Fibroblast of gingiva (primary cell): ENCODE data around the gene SMPX.
A peak's percentile ranks its signal among the peaks of the same experiment; 100 is the strongest.

Experiments used
- DNase-seq: peaks from one replicate; pipeline ENCODE4 v3.0.0-alpha.2; 2011; ENCODE audit warnings: low read depth

The SMPX gene

GRCh38 chrX:21744060-21744459 lies 13.9 kb downstream of the SMPX start:
- DNase-seq, result no peak

DNA sequence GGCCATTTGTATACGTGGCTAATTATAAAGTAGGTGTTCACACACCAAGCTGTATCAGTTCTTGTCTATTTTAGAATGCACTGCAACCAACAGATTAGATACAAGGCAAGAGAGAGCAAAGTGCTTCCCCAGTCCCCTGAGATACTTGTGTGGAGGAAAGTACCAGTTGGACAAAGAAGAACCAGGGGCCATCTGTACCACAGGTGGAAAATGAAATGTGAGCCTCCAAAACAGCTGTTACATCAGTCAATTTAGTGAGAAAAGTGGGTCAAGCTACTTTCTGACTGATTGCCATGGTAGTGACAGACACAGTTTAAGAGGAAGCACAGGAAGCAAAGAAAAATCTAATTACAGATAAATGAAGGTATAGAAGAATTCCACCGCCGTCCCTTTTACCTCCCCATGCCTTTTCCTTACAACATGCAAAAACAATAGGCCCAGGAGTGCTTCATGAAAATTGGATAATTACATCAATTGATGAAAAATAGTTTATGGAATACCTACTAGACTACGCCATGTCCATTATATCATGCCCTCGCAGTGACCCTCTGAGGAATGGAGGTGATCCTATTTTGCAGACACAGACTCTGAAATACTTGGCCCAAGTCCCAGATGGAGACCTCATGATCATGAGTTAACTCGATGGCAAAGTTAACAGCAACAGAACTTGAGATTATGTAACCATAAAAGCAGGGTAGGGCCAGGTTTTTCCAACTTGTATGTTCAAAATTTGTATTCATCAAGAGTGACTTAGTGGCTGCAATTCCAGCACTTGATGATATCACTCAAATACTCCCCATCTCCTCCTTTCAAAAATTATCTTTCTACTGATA lies 15.8 kb downstream of the SMPX start:
- DNase-seq, result no peak

GRCh38 chrX:21741364-21741763 lies 16.6 kb downstream of the SMPX start:
- DNase-seq, result no peak

DNA sequence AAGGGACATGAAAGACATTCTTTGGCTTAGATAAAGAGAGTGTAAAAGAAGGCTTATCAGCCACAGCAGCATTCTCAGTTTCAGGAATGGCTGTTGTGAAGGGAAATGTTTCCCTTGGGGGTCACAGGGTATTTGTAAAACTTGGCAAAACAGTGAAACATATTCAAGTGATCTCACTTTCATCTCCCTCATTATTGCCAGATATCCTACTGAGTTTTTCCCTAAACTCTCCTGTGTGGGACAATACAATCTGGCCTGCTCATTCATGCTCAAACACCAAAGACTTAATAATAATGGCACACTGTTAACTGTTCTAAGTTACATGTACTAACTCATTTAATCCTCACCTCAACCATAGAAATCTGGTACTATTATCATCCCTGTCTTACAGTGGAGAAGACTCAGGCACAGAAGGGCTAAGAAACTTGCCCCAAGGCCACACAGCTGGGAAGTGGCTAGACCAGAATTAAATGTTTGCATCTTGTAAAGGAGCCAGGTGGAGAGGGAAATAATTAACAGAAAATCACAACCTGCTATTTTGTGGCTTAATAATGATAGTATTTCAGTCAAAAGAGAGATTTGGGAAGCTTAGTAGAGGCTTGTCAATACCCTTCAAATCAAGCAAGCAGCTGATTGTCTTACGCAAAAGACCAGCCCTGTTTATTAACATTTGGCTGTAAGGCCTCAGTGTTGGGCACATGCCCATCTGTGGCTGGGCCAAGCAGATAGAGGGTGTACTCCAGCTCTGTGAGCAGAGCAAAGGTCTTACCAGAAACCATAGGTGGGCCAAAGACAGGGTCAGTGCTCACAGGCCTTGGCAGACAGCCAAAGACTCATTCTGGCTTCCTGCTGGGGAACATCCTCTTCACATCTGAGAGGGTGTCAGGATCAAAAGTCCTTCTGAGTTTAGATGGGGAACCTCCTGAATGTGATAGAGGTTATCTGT lies 17.3 kb downstream of the SMPX start:
- DNase-seq, result no peak

- DNase-seq, result no peak
Measured at GRCh38 chrX:21738950-21739287, 19.0 kb downstream of the SMPX start.

DNA sequence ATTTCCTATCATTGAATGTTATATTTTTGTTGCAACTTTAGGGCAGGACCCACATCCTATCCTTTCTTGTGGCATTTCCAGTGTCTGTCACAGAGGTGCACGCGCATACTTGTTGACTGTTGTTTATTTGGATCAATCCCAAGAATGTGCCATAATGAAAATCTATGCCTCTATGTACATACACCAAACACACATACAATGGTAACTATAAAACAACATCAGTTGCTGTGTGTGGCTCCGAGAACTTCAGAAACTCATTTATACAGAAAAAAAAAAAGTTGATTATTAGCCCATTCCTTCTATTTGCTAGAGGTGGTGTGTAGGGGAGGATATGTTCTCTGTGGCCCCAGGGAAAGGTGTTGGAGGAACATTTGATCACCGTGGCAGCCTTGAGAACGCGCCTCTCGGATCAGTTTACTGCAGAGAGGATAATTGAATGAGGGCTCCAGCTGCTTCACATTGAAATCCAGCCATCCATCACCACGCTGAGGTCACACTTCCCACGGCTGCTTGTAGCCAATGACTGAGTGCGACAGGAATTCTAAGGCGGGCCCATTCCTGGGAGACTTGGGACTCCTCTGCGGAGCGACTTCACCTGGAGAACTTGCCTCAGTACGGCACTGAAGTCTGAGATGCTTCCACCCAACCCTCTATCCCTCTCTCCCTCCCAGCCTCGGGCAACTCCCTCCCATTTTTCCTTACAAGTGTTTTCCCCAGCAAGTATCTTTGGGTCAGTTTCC lies 19.5 kb downstream of the SMPX start:
- no peak for DNase-seq

GRCh38 chrX:21735768-21736127 lies 22.2 kb downstream of the SMPX start:
- DNase-seq, result no peak

GRCh38 chrX:21735038-21735767 lies 22.7 kb downstream of the SMPX start:
- no peak for DNase-seq

- no peak for DNase-seq
Measured at GRCh38 chrX:21734175-21734574, 23.7 kb downstream of the SMPX start.

- DNase-seq, result no peak
Measured at GRCh38 chrX:21733705-21734104, 24.2 kb downstream of the SMPX start.

- no peak for DNase-seq
Measured at GRCh38 chrX:21730026-21730425, 27.9 kb downstream of the SMPX start.

- no peak for DNase-seq
Measured at GRCh38 chrX:21728276-21728968, 29.5 kb downstream of the SMPX start.

- no peak for DNase-seq
Measured at GRCh38 chrX:21725916-21726315, 32.0 kb downstream of the SMPX start.

DNA sequence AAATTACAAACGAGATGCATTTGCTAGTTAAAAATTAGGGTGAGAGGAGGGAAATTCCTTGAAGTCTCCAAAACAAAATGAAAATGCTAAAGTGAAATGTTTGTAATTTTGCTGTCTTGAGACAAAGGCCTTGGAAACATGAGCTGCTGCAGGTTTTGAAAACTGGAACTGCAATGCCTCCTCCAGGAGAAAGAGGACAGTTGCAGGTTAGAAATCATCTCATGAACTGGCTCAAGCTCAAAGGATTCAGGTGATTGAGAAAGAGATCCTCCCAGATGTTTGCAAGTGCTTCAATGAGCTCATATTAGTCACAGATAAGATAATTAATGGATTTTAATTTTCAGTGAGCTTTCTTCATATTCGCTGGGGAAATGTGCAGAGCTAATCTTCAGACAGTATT lies 32.4 kb downstream of the SMPX start:
- DNase-seq, result no peak

GRCh38 chrX:21723814-21724213 lies 34.1 kb downstream of the SMPX start:
- no peak for DNase-seq

DNA sequence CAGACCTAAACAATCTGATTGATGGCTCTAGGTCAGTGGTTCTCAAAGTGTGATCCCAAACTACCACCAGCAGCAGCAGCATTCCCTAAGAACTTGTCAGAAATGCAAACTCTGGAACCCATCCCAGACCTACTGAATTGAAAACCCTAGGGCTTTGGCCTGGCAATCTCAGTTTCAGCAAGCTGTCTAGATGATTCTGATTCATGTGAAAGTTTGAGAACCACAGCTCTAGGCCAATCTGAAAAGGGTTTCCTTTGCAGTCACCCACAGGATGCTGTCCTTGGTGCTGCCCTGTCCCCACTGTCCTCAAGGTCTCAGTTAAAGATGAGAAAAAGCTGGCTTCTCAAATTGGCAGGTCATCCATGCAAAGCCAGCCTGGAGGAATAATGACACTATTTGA lies 34.8 kb downstream of the SMPX start:
- peak; percentile 2 for DNase-seq

GRCh38 chrX:21721195-21721594 lies 36.7 kb downstream of the SMPX start:
- no peak for DNase-seq

- DNase-seq, result no peak
Measured at GRCh38 chrX:21718575-21718974, 39.3 kb downstream of the SMPX start.

- DNase-seq, result no peak
Measured at GRCh38 chrX:21717802-21718201, 40.1 kb downstream of the SMPX start.

DNA sequence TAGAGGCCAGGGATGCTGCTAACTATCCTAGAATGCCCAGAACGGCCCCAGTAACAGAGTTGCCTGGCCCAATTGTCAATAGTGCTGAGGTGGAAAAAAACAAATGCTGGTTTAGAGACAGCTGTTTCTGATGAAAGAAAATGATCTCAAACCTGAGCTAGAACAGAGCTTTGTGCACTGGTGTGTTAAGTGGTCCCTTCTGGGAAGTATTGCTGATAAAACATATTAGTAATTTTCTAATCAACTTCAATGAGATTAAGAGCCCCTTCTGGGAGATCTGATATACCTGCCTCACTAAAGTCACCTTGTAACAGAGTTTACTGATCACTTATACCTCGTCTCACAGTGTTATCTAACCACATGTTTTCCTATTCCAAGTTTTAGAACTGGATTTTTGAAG lies 42.1 kb downstream of the SMPX start:
- no peak for DNase-seq

GRCh38 chrX:21715337-21715736 lies 42.6 kb downstream of the SMPX start:
- DNase-seq, result no peak
